Heart right ventricle (tissue), 16 donors: Measurements from ENCODE around the gene COMMD1. TPM values are rescaled to one million over a fixed set of nuclear protein-coding genes. Genes with fewer than 3 reads are reported as not detected.
"Not testable (repeated sequence)": the region's sequence is repeated elsewhere in the genome, so short reads cannot be mapped to it uniquely, and the experiment has no call there.

Experiments used
- ATAC-seq, 8 donors: fragments of 200-7000 bp; cut with Tn5 transposase; one replicate each; pipeline ENCODE4 v1.9.1; 2020; ENCODE audit warnings: mild to moderate bottlenecking in 8 of 8, moderate library complexity in 8 of 8, moderate number of reproducible peaks in 1 of 8
- DNase-seq, 2 donors: peaks; one replicate each; pipeline ENCODE4 v3.0.0-alpha.2; 2020
- H3K27ac ChIP-seq, 10 donors: fragments of 200-600 bp; sonication (generic) in 2 of 10; one replicate each; pipeline versions ENCODE4 v1.5.0 to v1.8.0; 2020 to 2022; ENCODE audit warnings: mild to moderate bottlenecking in 3 of 10
- H3K27me3 ChIP-seq, 7 donors: fragments of 200-600 bp; one replicate each; pipeline ENCODE4 v1.8.0; 2021 to 2022; ENCODE audit warnings: mild to moderate bottlenecking in 2 of 7
- H3K36me3 ChIP-seq, 9 donors: fragments of 200-600 bp; sonication (generic) in 1 of 9; one replicate each; pipeline versions ENCODE4 v1.5.0 to v1.8.0; 2020 to 2022; ENCODE audit warnings: mild to moderate bottlenecking in 2 of 9
- H3K4me1 ChIP-seq, 9 donors: fragments of 200-600 bp; sonication (generic) in 1 of 9; one replicate each; pipeline versions ENCODE4 v1.5.0 to v1.8.0; 2020 to 2022; ENCODE audit warnings: mild to moderate bottlenecking in 4 of 9
- H3K4me3 ChIP-seq, 10 donors: fragments of 200-600 bp; sonication (generic) in 2 of 10; one replicate each; pipeline versions ENCODE4 v1.5.0 to v1.8.0; 2020 to 2022; ENCODE audit warnings: mild to moderate bottlenecking in 7 of 10, moderate library complexity in 2 of 10
- H3K9me3 ChIP-seq, 11 donors: fragments of 200-600 bp in 10 of 11; sonication (generic) in 2 of 11; one replicate each; pipeline versions ENCODE4 v1.5.0 to v1.8.0; 2013 to 2022; ENCODE audit warnings: mild to moderate bottlenecking in 2 of 11, control low read depth in 1 of 11, moderate library complexity in 1 of 11
- CTCF ChIP-seq, 9 donors: fragments of 200-600 bp; sonication (generic) in 2 of 9; IDR thresholded peaks; one replicate each; pipeline versions ENCODE4 v1.5.0 to v1.8.0; 2021 to 2022; ENCODE audit warnings: antibody characterized with exemption in 9 of 9, mild to moderate bottlenecking in 5 of 9, moderate library complexity in 1 of 9
- WGBS, 2 donors: extraction: QIAGEN DNeasy Blood & Tissue Kit; methylation state at CpG; one replicate each; pipeline ENCODE4 v1.1.7; 2013; ENCODE audit warnings: inconsistent platforms in 1 of 2; 5-methylcytosine and 5-hydroxymethylcytosine counted together
- intact Hi-C, 10 donors: fragments of 100-400 bp; cut with DNase I; formaldehyde crosslinking; loops; one replicate each; pipeline versions ENCODE4 v1.11.1 to v1.14.2; 2022
- polyA plus RNA-seq, 2 donors: library from polyadenylated mRNA; stranded (reverse); fragments of 200-250 nt; gene quantifications; one replicate each; pipeline ENCODE4 v1.2.3, GENCODE V29; 2013
- total RNA-seq, 10 donors: library from RNA; stranded (reverse); fragmentation: NEBNext Ultra II Directional in 3 of 10; extraction: Animal tissue kit (Norgen Biotek cat#: 25700) in 3 of 10; gene quantifications; one replicate each; pipeline versions ENCODE4 v1.2.1 to v1.2.4, GENCODE V29; 2021 to 2023
- donor health status: Arrhythmogenic right ventricular cardiomyopathy.
- donor health status: ischemic (EF 13 %, LVEDD 7.1; RV severe dilation, severe dysfunction).
- donor health status: healthy with polysubstance abuse.
- donor health status: DM: no; HTN: yes; CAD: no.
- donor health status: DM: no; HTN: no; CAD: no.
- donor health status: ischemic (EF 25% LVEDD 6.9; RV normal size, moderate dysfunction).
- donor health status: ischemic (EF 25% LVEDD 5.7; RV mildly dilated, moderate dysfunction).
- donor health status: healthy.
- donor health status: DM: yes; HTN: yes; CAD: no.
- donor health status: Ischemic cardiomyopathy.
- donor health status: ischemic (EF 35%, LVEDD 5.7; RV mildly dilated, moderate dysfunction).
- donor health status: nonischemic (EF 11% LVEDD 7.7; RV severe dilation, severe dysfunction).
- donor health status: DM: yes; HTN: yes; CAD: no.
- donor health status: PGD.
- donor health status: ischemic (EF 29% LVEDD 5.4; RV normal size, mild dysfunction).
- donor health status: nonischemic (EF 23%, LVEDD 6.1; RV moderate dilation, normal function).

COMMD1 gene
- total and polyA plus RNA-seq, 12 donors = 51.1 to 90.2 (median 64.4) TPM

DNA sequence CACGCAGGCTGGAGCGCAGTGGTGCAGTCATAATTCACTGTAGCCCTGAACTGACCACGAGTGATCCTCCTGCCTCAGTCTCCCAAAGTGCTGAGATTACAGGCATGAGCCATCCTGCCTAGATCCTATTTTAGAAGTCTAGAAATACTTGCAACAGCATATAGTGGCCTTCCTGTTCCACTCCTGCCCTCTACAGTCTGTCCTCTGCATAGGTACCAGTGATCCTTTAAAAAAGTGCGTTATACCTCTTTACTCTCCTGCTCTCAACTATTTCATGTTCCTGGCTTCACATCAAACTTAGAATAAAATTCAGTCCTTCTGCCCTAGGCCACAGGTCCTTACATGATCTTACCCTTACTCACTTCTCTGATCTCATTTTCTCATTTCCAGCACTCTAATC lies 6.0 kb downstream of the COMMD1 start:
- peak in 8 of 9 donors; percentile 5 to 46 (median 28) for TF ChIP-seq CTCF (IDR thresholded peaks at IDR 0.05)
- no peak for DNase-seq
- H3K9me3 ChIP-seq = no peaks in the 10 kb centered on the region
- H3K4me1 ChIP-seq = peaks cover 0 to 27% (median 19%) of the 10 kb centered on the region in 9 donors
- peak in 5 of 8 donors; percentile 51 to 73 (median 61) for ATAC-seq
- H3K27ac ChIP-seq = peak overlapping the region in 1 of 10 donors; percentile 15
- intact Hi-C loops = loop anchor here in 3 of 10 donors (2.0 to 10.0 kb wide), 2 partner anchors 283 to 499 kb away; partner anchors contain the start of gene B3GNT2 (in 2 of the 3)
- H3K36me3 ChIP-seq = peaks cover 0 to 22% (median 0%) of the 10 kb centered on the region in 9 donors
- no peaks in the 10 kb centered on the region for H3K27me3 ChIP-seq
- no peak overlapping the region for H3K4me3 ChIP-seq
- WGBS, 2 donors = 91 to 95% methylated on average over 4 of the region's 4 CpGs

- not testable (repeated sequence) for H3K27me3 ChIP-seq, DNase-seq, H3K4me3 ChIP-seq, H3K27ac ChIP-seq, H3K9me3 ChIP-seq, ATAC-seq
- Histone ChIP-seq H3K4me1 (peaks cover 0 to 25% (median 14%) of the 10 kb centered on the region in 9 donors), H3K36me3 (peaks cover 0 to 14% (median 0%) of the 10 kb centered on the region in 9 donors)
- WGBS, 2 donors = 95 to 96% methylated on average over 4 of the region's 4 CpGs
- intact Hi-C loops = loop anchor here in 5 of 10 donors (5.0 to 10.0 kb wide), 4 partner anchors 78 to 498 kb away; partner anchors contain the start of gene B3GNT2 (in 2 of the 5)
Measured at GRCh38 chr2:61914794-61915193, 9.3 kb downstream of the COMMD1 start.

DNA sequence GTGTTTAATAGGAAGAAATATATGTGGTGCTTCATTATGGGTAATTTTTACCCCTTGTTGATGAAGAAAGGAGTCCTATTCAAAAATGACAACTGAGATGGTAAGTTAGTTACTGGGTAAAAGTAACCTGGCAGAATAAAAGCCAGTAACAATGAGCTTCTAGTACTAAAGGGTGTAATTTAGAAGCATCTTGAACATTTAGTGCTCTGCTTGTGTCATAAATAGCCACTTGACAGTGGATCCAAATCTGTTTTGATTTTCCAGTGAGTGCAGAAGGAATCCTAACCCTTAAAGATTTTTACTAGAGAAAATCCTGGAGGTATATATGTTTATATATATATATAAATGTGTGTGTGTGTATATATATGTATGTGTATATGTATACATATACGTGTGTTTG lies 15.1 kb downstream of the COMMD1 start:
- Histone ChIP-seq H3K27ac (peak overlapping the region in 7 of 10 donors; percentile 1 to 69 (median 53)), H3K9me3 (no peaks in the 10 kb centered on the region), H3K27me3 (no peaks in the 10 kb centered on the region), H3K36me3 (peaks cover 0 to 12% (median 0%) of the 10 kb centered on the region in 9 donors), H3K4me3 (no peak overlapping the region), H3K4me1 (peaks cover 0 to 43% (median 25%) of the 10 kb centered on the region in 9 donors)
- 71 to 77% methylated on average over 1 of the region's 1 CpG for WGBS, 2 donors
- peak in 1 of 8 donors; percentile 57 for ATAC-seq
- DNase-seq = no peak
- intact Hi-C loops = loop anchor here in 3 of 10 donors (2.0 to 10.0 kb wide), 4 partner anchors 54 to 490 kb away; partner anchors contain the start of gene B3GNT2 (in 1 of the 3)
- TF ChIP-seq CTCF (IDR thresholded peaks at IDR 0.05) = no peak

DNA sequence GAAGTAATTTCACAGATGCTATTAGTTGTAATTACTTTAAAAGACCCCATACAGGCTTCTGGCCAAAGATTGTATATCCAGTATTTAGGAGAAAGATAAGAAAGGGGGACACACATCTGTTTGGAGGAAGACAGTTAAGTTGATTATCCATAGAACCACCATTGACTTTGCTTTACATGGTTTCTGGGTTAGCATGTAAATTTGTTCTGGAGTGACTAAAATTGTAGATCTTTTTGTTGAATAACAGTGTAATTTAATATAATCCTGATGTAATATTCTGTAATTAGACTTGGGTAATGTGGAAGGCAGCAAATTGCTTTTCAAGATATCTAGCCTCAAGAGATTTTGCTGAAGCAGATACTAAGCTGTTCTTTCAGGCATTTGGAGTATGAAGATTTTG lies 17.2 kb downstream of the COMMD1 start:
- no peak overlapping the region for H3K4me3 ChIP-seq
- H3K36me3 ChIP-seq = peaks cover 0 to 8% (median 0%) of the 10 kb centered on the region in 9 donors
- ATAC-seq (no peak), DNase-seq (no peak)
- no peak for TF ChIP-seq CTCF (IDR thresholded peaks at IDR 0.05)
- H3K4me1 ChIP-seq = peaks cover 0 to 43% (median 25%) of the 10 kb centered on the region in 9 donors
- no peaks in the 10 kb centered on the region for H3K9me3 ChIP-seq
- peak overlapping the region in 5 of 10 donors; percentile 41 to 69 (median 52) for H3K27ac ChIP-seq
- intact Hi-C loops = loop anchor here in 3 of 10 donors (5.0 to 10.0 kb wide), 3 partner anchors 52 to 275 kb away; partner anchors contain the start of gene B3GNT2 (in 1 of the 3)
- H3K27me3 ChIP-seq = no peaks in the 10 kb centered on the region
